Measurements from ENCODE around the gene YPEL1.

The YPEL1 gene

GRCh38 chr22:21702700-21703683, 32.6 kb downstream of the YPEL1 start:
- no peak for DNase-seq (ENCODE audit: low read depth)
- TF ChIP-seq CTCF (IDR thresholded peaks at IDR 0.05; ENCODE audit: insufficient read depth, low read depth, low read length, missing control alignments), result no peak
- no peak overlapping the region for H3K4me3 ChIP-seq (ENCODE audit: low read depth, low read length)

DNA sequence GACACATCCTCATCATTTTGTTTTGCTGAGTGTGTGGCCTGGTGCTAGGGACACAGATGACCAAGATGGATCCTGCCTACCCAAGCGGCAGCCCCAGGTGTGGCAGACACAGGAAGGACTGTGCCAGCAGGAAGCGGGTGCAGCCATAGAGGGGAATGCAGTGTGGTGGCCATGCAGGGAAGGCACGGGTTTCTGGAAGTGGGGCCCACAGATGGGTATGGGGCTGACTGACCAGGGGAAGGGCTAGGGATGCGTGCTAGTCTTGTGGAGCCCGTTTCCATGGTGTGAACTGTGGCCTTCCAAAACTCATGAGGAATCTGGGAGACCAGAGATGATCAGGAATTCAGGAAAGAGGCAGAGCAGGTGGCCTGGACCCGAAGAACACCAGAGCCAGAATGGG, 33.5 kb downstream of the YPEL1 start:
- no peak for DNase-seq (ENCODE audit: low read depth)
- no peak for TF ChIP-seq CTCF (IDR thresholded peaks at IDR 0.05; ENCODE audit: insufficient read depth, low read depth, low read length, missing control alignments)
- H3K4me3 ChIP-seq (ENCODE audit: low read depth, low read length), result no peak overlapping the region

DNA sequence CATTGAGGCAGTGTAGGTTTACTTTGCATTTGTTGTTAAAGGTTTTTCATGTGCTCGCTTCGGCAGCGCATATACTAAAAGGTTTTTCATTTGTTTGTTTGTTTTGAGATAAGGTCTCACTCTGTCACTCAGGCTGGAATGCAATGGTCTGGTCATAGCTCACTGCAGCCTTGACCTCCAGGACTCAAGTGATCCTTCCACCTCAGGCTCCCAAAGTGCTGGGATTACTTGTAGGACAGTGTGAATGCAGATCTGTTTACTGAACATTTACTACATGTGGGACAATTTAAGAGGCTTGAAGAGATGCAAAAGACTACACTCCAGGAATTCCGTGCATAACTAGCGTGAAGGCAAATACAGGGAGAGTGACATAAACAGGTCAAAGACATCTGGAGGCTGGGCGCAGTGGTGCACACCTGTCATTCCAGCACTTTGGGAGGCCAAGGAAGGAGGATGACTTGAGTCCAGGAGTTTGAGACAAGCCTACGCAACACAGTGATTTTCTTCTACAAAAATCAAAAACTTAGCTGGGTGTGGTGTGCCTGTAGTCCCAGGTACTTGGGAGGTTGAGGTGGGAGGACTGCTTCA, 34.1 kb downstream of the YPEL1 start:
- no peak for DNase-seq (ENCODE audit: low read depth)
- no peak for TF ChIP-seq CTCF (IDR thresholded peaks at IDR 0.05; ENCODE audit: insufficient read depth, low read depth, low read length, missing control alignments)
- H3K4me3 ChIP-seq (ENCODE audit: low read depth, low read length), result no peak overlapping the region

- no peak for DNase-seq (ENCODE audit: low read depth)
- no peak for TF ChIP-seq CTCF (IDR thresholded peaks at IDR 0.05; ENCODE audit: insufficient read depth, low read depth, low read length, missing control alignments)
- H3K4me3 ChIP-seq (ENCODE audit: low read depth, low read length), result no peak overlapping the region
Measured at GRCh38 chr22:21700822-21701221, 34.8 kb downstream of the YPEL1 start.

GRCh38 chr22:21699643-21700042, 36.0 kb downstream of the YPEL1 start:
- H3K4me3 ChIP-seq (ENCODE audit: low read depth, low read length), result no peak overlapping the region
- no peak for TF ChIP-seq CTCF (IDR thresholded peaks at IDR 0.05; ENCODE audit: insufficient read depth, low read depth, low read length, missing control alignments)
- no peak for DNase-seq (ENCODE audit: low read depth)

GRCh38 chr22:21698430-21699329, 36.9 kb downstream of the YPEL1 start:
- TF ChIP-seq CTCF (IDR thresholded peaks at IDR 0.05; ENCODE audit: insufficient read depth, low read depth, low read length, missing control alignments), result no peak
- no peak overlapping the region for H3K4me3 ChIP-seq (ENCODE audit: low read depth, low read length)
- no peak for DNase-seq (ENCODE audit: low read depth)

Measured in GM12865 (cell line).